OCI-LY7 (cell line): Measurements from ENCODE around the gene NNT. TPM values are rescaled to one million over a fixed set of nuclear protein-coding genes. Genes with fewer than 3 reads are reported as not detected.

ENCODE experiments used
- BruUV-seq: library from RNA; stranded (reverse); fragments of 400-500 nt; replicated peaks from 2 replicates; lab custom pipeline; 2021; lab: Mats Ljungman, UMichigan
- CTCF ChIA-PET: fragments of 300-600 bp; sonication (Branson Sonifier 250); formaldehyde crosslinking; loops from one replicate; lab custom pipeline; 2022; ENCODE audit warnings: antibody characterized with exemption; ENCODE audit not compliant: unreplicated experiment; lab: Charles Lee
- POLR2A ChIA-PET: fragments of 300-600 bp; sonication (Branson Sonifier 250); formaldehyde crosslinking; loops from one replicate; lab custom pipeline; 2022; ENCODE audit warnings: antibody characterized with exemption; lab: Charles Lee
- DNase-seq: peaks from one replicate; pipeline ENCODE4 v3.0.0-alpha.2; 2015; ENCODE audit warnings: low spot score
- H2AFZ ChIP-seq: fragments of 200-600 bp; sonication (generic), shearing (Covaris generic); 2 replicates; pipeline ENCODE4 v1.6.1; 2014; ENCODE audit warnings: mild to moderate bottlenecking, antibody characterized with exemption, low read length, moderate library complexity
- H3K27ac ChIP-seq: fragments of 200-600 bp; sonication (generic); 2 replicates; pipeline ENCODE4 v1.5.1; 2014; ENCODE audit warnings: mixed run types, low read depth, mild to moderate bottlenecking, moderate library complexity, low read length, inconsistent platforms; ENCODE audit not compliant: poor library complexity, severe bottlenecking
- H3K36me3 ChIP-seq: fragments of 200-600 bp; sonication (generic); 2 replicates; pipeline ENCODE4 v1.6.1; 2014; ENCODE audit warnings: mild to moderate bottlenecking, antibody characterized with exemption, low read length, moderate library complexity, mixed read lengths; ENCODE audit not compliant: insufficient read depth
- H3K4me1 ChIP-seq: fragments of 200-600 bp; sonication (generic); 2 replicates; pipeline ENCODE4 v1.5.1; 2014; ENCODE audit warnings: mild to moderate bottlenecking, low read length; ENCODE audit not compliant: insufficient read depth, poor library complexity, severe bottlenecking
- H3K4me2 ChIP-seq: fragments of 200-600 bp; sonication (generic); 2 replicates; pipeline ENCODE4 v1.6.1; 2014; ENCODE audit warnings: mild to moderate bottlenecking, low read length
- H3K4me3 ChIP-seq: fragments of 200-600 bp; sonication (generic); 2 replicates; pipeline ENCODE4 v1.5.1; 2014; ENCODE audit warnings: mild to moderate bottlenecking, low read depth, low read length; ENCODE audit not compliant: poor library complexity, severe bottlenecking
- H3K79me2 ChIP-seq: fragments of 200-600 bp; sonication (generic); 2 replicates; pipeline ENCODE4 v1.6.1; 2016; ENCODE audit warnings: low read depth, mild to moderate bottlenecking, low read length, moderate library complexity, mixed read lengths; ENCODE audit not compliant: insufficient read depth
- H3K9me2 ChIP-seq: fragments of 200-600 bp; sonication (generic); 2 replicates; pipeline ENCODE4 v1.6.1; 2016; ENCODE audit warnings: mild to moderate bottlenecking, low read length, mixed read lengths; ENCODE audit not compliant: insufficient read depth
- H3K9me3 ChIP-seq: fragments of 200-600 bp; sonication (generic); 2 replicates; pipeline ENCODE4 v1.6.1; 2014; ENCODE audit warnings: mild to moderate bottlenecking, mixed run types, low read length, mixed read lengths
- H4K20me1 ChIP-seq: fragments of 200-600 bp; sonication (generic); 2 replicates; pipeline ENCODE4 v1.6.1; 2014; ENCODE audit warnings: mild to moderate bottlenecking, antibody characterized with exemption, low read length, moderate library complexity, mixed read lengths; ENCODE audit not compliant: insufficient read depth
- CTCF ChIP-seq: fragments of 200-600 bp; sonication (generic); conservative IDR thresholded peaks from 2 replicates; pipeline ENCODE4 v1.5.1; 2014; ENCODE audit warnings: mild to moderate bottlenecking, antibody characterized with exemption, low read length, moderate library complexity, mixed read lengths
- EZH2phosphoT487 ChIP-seq: fragments of 200-600 bp; sonication (generic); IDR thresholded peaks from 2 replicates; pipeline ENCODE4 v1.6.1; 2018; ENCODE audit warnings: low read depth, borderline replicate concordance, mild to moderate bottlenecking, mixed run types, antibody characterized with exemption, low read length, moderate library complexity, mixed read lengths
- intact Hi-C: fragments of 100-400 bp; cut with micrococcal nuclease; formaldehyde crosslinking; loops from one replicate; pipeline ENCODE4 v1.10.0; 2022; ENCODE audit not compliant: unreplicated experiment
- total RNA-seq, 2 experiments: library from RNA; depleted of rRNA in 1 of 2; stranded (reverse); fragments of >200 nt in 1 of 2; shearing (Covaris generic) in 1 of 2; gene quantifications; 2 replicates each; pipeline ENCODE4 v1.2.3, GENCODE V29; 2014 to 2022

Gene NNT
- total RNA-seq, 2 experiments from 2014 or later: 33.6 to 98.3 TPM

- ChIA-PET POLR2A (interaction anchor here (0.6 to 0.7 kb wide), 2 partner anchors 358 to 679 kb away, joined by 3 read pairs; no protein-coding TSS in a partner anchor), CTCF (no interaction called here)
- Histone ChIP-seq H3K79me2 (no peaks in the 10 kb centered on the region), H2AFZ (no peak overlapping the region), H3K9me2 (no peaks in the 10 kb centered on the region), H3K4me1 (no peaks in the 10 kb centered on the region), H3K36me3 (peaks cover 82% of the 10 kb centered on the region), H3K27ac (no peak overlapping the region), H4K20me1 (no peaks in the 10 kb centered on the region), H3K9me3 (no peaks in the 10 kb centered on the region), H3K4me3 (no peak overlapping the region), H3K4me2 (no peak overlapping the region)
- BruUV-seq: no TSS peak
- DNase-seq: no peak
- intact Hi-C loops: no loop called here
- TF ChIP-seq CTCF: no peak
- no peak for TF ChIP-seq EZH2phosphoT487
These were observed 49.7 kb downstream of the NNT start for GRCh38 chr5:43652537-43653302.

GRCh38 chr5:43658509-43658908, 55.5 kb downstream of the NNT start:
- H3K27ac ChIP-seq: no peak overlapping the region
- peaks cover 71% of the 10 kb centered on the region for H3K36me3 ChIP-seq
- H3K9me3 ChIP-seq: no peaks in the 10 kb centered on the region
- no peak for DNase-seq
- BruUV-seq: no TSS peak
- no peaks in the 10 kb centered on the region for H3K4me1 ChIP-seq
- TF ChIP-seq EZH2phosphoT487: no peak
- TF ChIP-seq CTCF: no peak
- no peak overlapping the region for H2AFZ ChIP-seq
- H3K79me2 ChIP-seq: no peaks in the 10 kb centered on the region
- intact Hi-C loops: no loop called here
- no peaks in the 10 kb centered on the region for H3K9me2 ChIP-seq
- ChIA-PET POLR2A (no interaction called here), CTCF (no interaction called here)
- no peaks in the 10 kb centered on the region for H4K20me1 ChIP-seq
- H3K4me2 ChIP-seq: no peak overlapping the region
- H3K4me3 ChIP-seq: no peak overlapping the region

- Histone ChIP-seq H4K20me1 (no peaks in the 10 kb centered on the region), H3K79me2 (no peaks in the 10 kb centered on the region), H3K9me3 (no peaks in the 10 kb centered on the region), H3K27ac (no peak overlapping the region), H3K9me2 (no peaks in the 10 kb centered on the region), H2AFZ (no peak overlapping the region), H3K4me2 (no peak overlapping the region), H3K4me3 (no peak overlapping the region), H3K4me1 (no peaks in the 10 kb centered on the region), H3K36me3 (peaks cover 74% of the 10 kb centered on the region)
- no TSS peak for BruUV-seq
- no peak for DNase-seq
- no peak for TF ChIP-seq EZH2phosphoT487
- TF ChIP-seq CTCF: no peak
- intact Hi-C loops: no loop called here
- CTCF ChIA-PET: no interaction called here
- POLR2A ChIA-PET: no interaction called here
These were observed 56.1 kb downstream of the NNT start for GRCh38 chr5:43659075-43659474.
